ENCODE measurements around the gene ATRIP. TPM values are rescaled to one million over a fixed set of nuclear protein-coding genes. Genes with fewer than 3 reads are reported as not detected.
A peak's percentile ranks its signal among the peaks of the same experiment; 100 is the strongest.

Gene ATRIP
- total RNA-seq, 1 experiment from 2014 or later: 16.1 TPM

- intact Hi-C loops (cut with micrococcal nuclease): no loop called here
These were observed 54.1 kb downstream of the ATRIP start for GRCh38 chr3:48500656-48501055.

GRCh38 chr3:48501196-48501595, 54.7 kb downstream of the ATRIP start:
- Histone ChIP-seq H3K4me2 (ENCODE audit: low read length) (peak overlapping the region; percentile 24; the same call in 1 of the 2 replicates), H3K27ac (ENCODE audit: low read length) (no peak overlapping the region), H3K4me1 (ENCODE audit: insufficient read depth, low read length) (peaks cover 41% of the 10 kb centered on the region), H3K36me3 (ENCODE audit: low read depth, low read length) (no peaks in the 10 kb centered on the region), H3K9me2 (replicated peaks; ENCODE audit: low read length) (no peaks in the 10 kb centered on the region), H3K4me3 (ENCODE audit: low read length) (no peak overlapping the region), H3K79me2 (ENCODE audit: low read length) (peaks cover 30% of the 10 kb centered on the region), H3K9ac (ENCODE audit: low read length) (no peak overlapping the region), H3K9me3 (ENCODE audit: low read length) (no peaks in the 10 kb centered on the region), H3F3A (ENCODE audit: low read length, unreplicated experiment) (no peaks in the 10 kb centered on the region), H3K27me3 (ENCODE audit: low read length) (no peaks in the 10 kb centered on the region), H2AFZ (ENCODE audit: low read length) (no peak overlapping the region), H4K20me1 (ENCODE audit: low read length) (no peaks in the 10 kb centered on the region)
- TF ChIP-seq EZH2phosphoT487 (IDR thresholded peaks at IDR 0.05; ENCODE audit: borderline replicate concordance, low read length) (no peak), CTCF (conservative IDR thresholded peaks at IDR 0.05; ENCODE audit: low read depth, low read length) (no peak), EZH2 (IDR thresholded peaks at IDR 0.05; ENCODE audit: low read length, unreplicated experiment) (no peak)
- DNase-seq: no peak
- CTCF ChIA-PET: no interaction called here
- BruUV-seq (replicated peaks): no TSS peak
- no peak for ATAC-seq
- POLR2A ChIA-PET (ENCODE audit: unreplicated experiment): no interaction called here
- intact Hi-C loops (cut with micrococcal nuclease): no loop called here

More at GRCh38 chr3:48500656-48501055, 54.1 kb downstream of the ATRIP start:
- no peaks in the 10 kb centered on the region for H3K36me3 ChIP-seq (ENCODE audit: low read depth, low read length)
- peaks cover 36% of the 10 kb centered on the region for H3K4me1 ChIP-seq (ENCODE audit: insufficient read depth, low read length)
- no peak for TF ChIP-seq CTCF (conservative IDR thresholded peaks at IDR 0.05; ENCODE audit: low read depth, low read length)
- H3K27me3 ChIP-seq (ENCODE audit: low read length): no peaks in the 10 kb centered on the region
- no peaks in the 10 kb centered on the region for H3K9me2 ChIP-seq (replicated peaks; ENCODE audit: low read length)
- BruUV-seq (replicated peaks): no TSS peak
- no peak overlapping the region for H3K4me3 ChIP-seq (ENCODE audit: low read length)
- no peaks in the 10 kb centered on the region for H4K20me1 ChIP-seq (ENCODE audit: low read length)
- ChIA-PET CTCF (no interaction called here), POLR2A (ENCODE audit: unreplicated experiment) (no interaction called here)
- H3K79me2 ChIP-seq (ENCODE audit: low read length): peaks cover 30% of the 10 kb centered on the region
- peak; percentile 36 for DNase-seq
- H2AFZ ChIP-seq (ENCODE audit: low read length): no peak overlapping the region
- H3K9me3 ChIP-seq (ENCODE audit: low read length): no peaks in the 10 kb centered on the region
- peak overlapping the region; percentile 24; the same call in 1 of the 2 replicates for H3K4me2 ChIP-seq (ENCODE audit: low read length)
- no peaks in the 10 kb centered on the region for H3F3A ChIP-seq (ENCODE audit: low read length, unreplicated experiment)
- no peak for ATAC-seq
- no peak overlapping the region for H3K27ac ChIP-seq (ENCODE audit: low read length)
- H3K9ac ChIP-seq (ENCODE audit: low read length): no peak overlapping the region

- H4K20me1 ChIP-seq (ENCODE audit: low read length): no peaks in the 10 kb centered on the region
- DNase-seq (no peak), ATAC-seq (no peak)
- H3K4me3 ChIP-seq (ENCODE audit: low read length): no peak overlapping the region
- no peaks in the 10 kb centered on the region for H3K9me3 ChIP-seq (ENCODE audit: low read length)
- no peaks in the 10 kb centered on the region for H3K9me2 ChIP-seq (replicated peaks; ENCODE audit: low read length)
- H3K79me2 ChIP-seq (ENCODE audit: low read length): peaks cover 30% of the 10 kb centered on the region
- H3K9ac ChIP-seq (ENCODE audit: low read length): no peak overlapping the region
- H3K4me1 ChIP-seq (ENCODE audit: insufficient read depth, low read length): peaks cover 50% of the 10 kb centered on the region
- H3K27me3 ChIP-seq (ENCODE audit: low read length): no peaks in the 10 kb centered on the region
- no peak overlapping the region for H3K27ac ChIP-seq (ENCODE audit: low read length)
- BruUV-seq (replicated peaks): no TSS peak
- no peaks in the 10 kb centered on the region for H3K36me3 ChIP-seq (ENCODE audit: low read depth, low read length)
- TF ChIP-seq EZH2 (IDR thresholded peaks at IDR 0.05; ENCODE audit: low read length, unreplicated experiment) (no peak), EZH2phosphoT487 (IDR thresholded peaks at IDR 0.05; ENCODE audit: borderline replicate concordance, low read length) (no peak), CTCF (conservative IDR thresholded peaks at IDR 0.05; ENCODE audit: low read depth, low read length) (no peak)
- no peak overlapping the region for H3K4me2 ChIP-seq (ENCODE audit: low read length)
- intact Hi-C loops (cut with micrococcal nuclease): no loop called here
- H2AFZ ChIP-seq (ENCODE audit: low read length): no peak overlapping the region
- POLR2A ChIA-PET (ENCODE audit: unreplicated experiment): no interaction called here
- CTCF ChIA-PET: no interaction called here
- H3F3A ChIP-seq (ENCODE audit: low read length, unreplicated experiment): peaks cover 5% of the 10 kb centered on the region
These were observed 55.6 kb downstream of the ATRIP start for GRCh38 chr3:48502121-48502520.

Data from PC-3 (cell line).